BJ (cell line): ENCODE data around the gene NSFL1C. TPM values are rescaled to one million over a fixed set of nuclear protein-coding genes. Genes with fewer than 3 reads are reported as not detected.

Source experiments
- CTCF ChIA-PET: fragments of 350-600 bp; formaldehyde crosslinking; extraction: SDS; loops from one replicate; lab custom pipeline; 2021; ENCODE audit warnings: antibody characterized with exemption, inconsistent platforms; lab: Yijun Ruan, JAX
- POLR2A ChIA-PET: fragments of 300-600 bp; sonication (Branson Sonifier 250); formaldehyde crosslinking; extraction: SDS; loops from one replicate; lab custom pipeline; 2021; ENCODE audit warnings: antibody characterized with exemption; lab: Charles Lee
- DNase-seq: peaks from one replicate; pipeline ENCODE4 v3.0.0-alpha.2; 2011; ENCODE audit warnings: low read depth
- H3K27me3 ChIP-seq: 2 replicates; pipeline ENCODE4 v1.6.0; 2011; ENCODE audit warnings: low read length; ENCODE audit not compliant: control insufficient read depth, insufficient read depth
- H3K36me3 ChIP-seq: 2 replicates; pipeline ENCODE4 v1.5.1; 2011; ENCODE audit warnings: low read length; ENCODE audit not compliant: control insufficient read depth, insufficient read depth
- H3K4me3 ChIP-seq: 2 replicates; pipeline ENCODE4 v1.5.1; 2011; ENCODE audit warnings: low read depth, mild to moderate bottlenecking, control low read depth, low read length
- polyA plus RNA-seq: library from polyadenylated mRNA; depleted of rRNA; stranded (reverse); fragments of >200 nt; gene quantifications from 2 replicates; pipeline ENCODE4 v1.2.3, GENCODE V29; 2011
- TF ChIP-seq, protein P1 (sequence below): IDR thresholded peaks from 2 replicates; pipeline ENCODE4 v1.5.1; 2011; ENCODE audit warnings: low read depth, mild to moderate bottlenecking, control low read depth, inconsistent platforms, low read length, moderate library complexity; ENCODE audit not compliant: insufficient read depth

Gene NSFL1C
- polyA plus RNA-seq, 1 experiment: 27.7 TPM

- POLR2A ChIA-PET: no interaction called here
- CTCF ChIA-PET: no interaction called here
- H3K36me3 ChIP-seq: no peaks in the 10 kb centered on the region
- TF ChIP-seq, protein P1, sequence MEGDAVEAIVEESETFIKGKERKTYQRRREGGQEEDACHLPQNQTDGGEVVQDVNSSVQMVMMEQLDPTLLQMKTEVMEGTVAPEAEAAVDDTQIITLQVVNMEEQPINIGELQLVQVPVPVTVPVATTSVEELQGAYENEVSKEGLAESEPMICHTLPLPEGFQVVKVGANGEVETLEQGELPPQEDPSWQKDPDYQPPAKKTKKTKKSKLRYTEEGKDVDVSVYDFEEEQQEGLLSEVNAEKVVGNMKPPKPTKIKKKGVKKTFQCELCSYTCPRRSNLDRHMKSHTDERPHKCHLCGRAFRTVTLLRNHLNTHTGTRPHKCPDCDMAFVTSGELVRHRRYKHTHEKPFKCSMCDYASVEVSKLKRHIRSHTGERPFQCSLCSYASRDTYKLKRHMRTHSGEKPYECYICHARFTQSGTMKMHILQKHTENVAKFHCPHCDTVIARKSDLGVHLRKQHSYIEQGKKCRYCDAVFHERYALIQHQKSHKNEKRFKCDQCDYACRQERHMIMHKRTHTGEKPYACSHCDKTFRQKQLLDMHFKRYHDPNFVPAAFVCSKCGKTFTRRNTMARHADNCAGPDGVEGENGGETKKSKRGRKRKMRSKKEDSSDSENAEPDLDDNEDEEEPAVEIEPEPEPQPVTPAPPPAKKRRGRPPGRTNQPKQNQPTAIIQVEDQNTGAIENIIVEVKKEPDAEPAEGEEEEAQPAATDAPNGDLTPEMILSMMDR: no peak
- DNase-seq: no peak
- no peak overlapping the region for H3K4me3 ChIP-seq
- H3K27me3 ChIP-seq: no peaks in the 10 kb centered on the region
Observed at GRCh38 chr20:1418350-1418749, 48.3 kb downstream of the NSFL1C start.

- ChIA-PET CTCF (no interaction called here), POLR2A (no interaction called here)
Observed at GRCh38 chr20:1417790-1418189, 48.9 kb downstream of the NSFL1C start.

DNA sequence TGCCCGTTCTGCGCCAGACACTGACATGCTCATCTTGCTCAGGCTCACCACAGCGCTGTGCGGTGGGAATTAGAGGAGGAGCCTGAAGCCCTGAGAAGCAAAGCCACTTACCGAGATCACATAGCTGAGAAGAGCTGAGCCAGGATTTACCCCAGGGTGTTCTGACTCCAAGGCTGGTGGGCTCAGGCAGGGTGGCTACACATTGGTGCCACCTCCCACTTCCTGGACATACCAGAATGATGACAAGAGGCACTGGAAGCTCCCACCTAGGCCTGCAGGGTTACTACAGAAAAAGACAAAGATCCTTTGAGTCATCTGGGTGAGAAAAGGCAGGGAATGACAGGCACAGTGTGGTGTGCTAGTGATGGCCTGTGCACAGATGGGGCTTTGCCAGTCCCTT lies 49.4 kb downstream of the NSFL1C start:
- TF ChIP-seq, protein P1: no peak
- H3K36me3 ChIP-seq: no peaks in the 10 kb centered on the region
- no peaks in the 10 kb centered on the region for H3K27me3 ChIP-seq
- H3K4me3 ChIP-seq: no peak overlapping the region
- CTCF ChIA-PET: interaction anchor here (1.3 kb wide), 1 partner anchor 9 kb away, joined by 5 read pairs; no protein-coding TSS in a partner anchor
- DNase-seq: no peak
- POLR2A ChIA-PET: no interaction called here

More at GRCh38 chr20:1417790-1418189, 48.9 kb downstream of the NSFL1C start:
- Histone ChIP-seq H3K4me3 (no peak overlapping the region), H3K27me3 (no peaks in the 10 kb centered on the region), H3K36me3 (no peaks in the 10 kb centered on the region)
- TF ChIP-seq, protein P1: no peak
- no peak for DNase-seq

DNA sequence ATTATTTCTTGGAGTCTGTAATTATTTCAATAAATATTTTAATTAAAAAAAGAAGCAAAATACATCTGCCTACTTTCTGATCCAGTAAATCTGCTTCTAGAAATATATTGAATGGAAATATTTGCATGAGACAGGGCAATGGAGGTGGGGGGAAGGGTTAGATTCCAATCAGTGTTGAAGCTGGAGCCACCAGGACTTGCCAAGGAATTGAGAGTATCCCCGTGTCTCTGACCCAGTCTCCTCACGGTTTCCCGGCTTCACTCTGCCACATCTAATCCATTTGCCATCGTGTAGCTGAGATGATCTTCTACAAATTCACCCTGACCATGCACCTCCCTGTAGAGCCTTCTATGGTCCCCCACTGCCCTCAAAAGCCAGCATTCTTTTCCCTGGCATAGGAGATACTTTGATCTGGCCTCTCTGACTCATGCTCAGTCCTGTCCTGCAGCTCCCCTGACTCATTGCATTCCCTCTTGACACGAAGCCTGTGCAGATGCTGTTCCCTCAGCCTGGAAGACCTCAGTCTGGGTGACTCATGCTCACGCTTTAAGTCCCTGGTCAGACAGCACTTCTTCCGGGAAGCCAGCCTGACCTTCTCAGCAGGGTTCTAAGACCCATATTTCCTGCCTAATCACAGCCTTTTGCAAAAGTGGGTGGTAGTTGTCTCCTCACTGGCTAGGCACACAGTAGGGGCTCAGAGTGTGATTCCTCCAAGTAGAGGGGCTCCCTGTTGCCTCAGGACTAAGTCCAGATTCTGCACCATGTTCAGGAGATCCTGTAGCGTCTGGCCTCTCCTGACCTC lies 50.8 kb downstream of the NSFL1C start:
- no peaks in the 10 kb centered on the region for H3K27me3 ChIP-seq
- DNase-seq: peak; percentile 70
- TF ChIP-seq, protein P1: no peak
- ChIA-PET POLR2A (no interaction called here), CTCF (interaction anchor here (1.3 to 1.4 kb wide), 2 partner anchors 9 to 11 kb away, joined by 3 to 5 read pairs; no protein-coding TSS in a partner anchor)
- H3K36me3 ChIP-seq: no peaks in the 10 kb centered on the region
- no peak overlapping the region for H3K4me3 ChIP-seq

DNA sequence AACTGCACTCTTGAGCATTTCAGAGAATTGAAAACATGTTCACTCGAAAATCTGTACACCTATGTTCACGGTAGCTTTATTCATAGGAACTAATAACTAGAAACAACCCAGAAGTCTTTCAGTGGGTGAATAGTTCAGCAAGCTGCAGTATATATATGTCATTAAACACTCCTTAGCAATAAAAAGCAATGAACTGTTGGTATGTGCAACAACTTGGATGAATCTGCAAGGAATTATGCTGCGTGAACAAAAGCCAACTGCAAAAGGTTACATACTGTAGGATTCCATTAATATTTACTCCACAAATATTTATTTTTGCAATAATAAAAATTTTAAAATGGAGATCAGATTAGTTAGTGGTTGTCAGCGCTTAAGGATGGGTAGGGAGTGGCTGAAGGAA lies 51.7 kb downstream of the NSFL1C start:
- no peak for DNase-seq
- H3K4me3 ChIP-seq: no peak overlapping the region
- TF ChIP-seq, protein P1: no peak
- CTCF ChIA-PET: interaction anchor here (0.7 kb wide), 1 partner anchor 15 kb away, joined by 3 read pairs; no protein-coding TSS in a partner anchor
- no peaks in the 10 kb centered on the region for H3K36me3 ChIP-seq
- no peaks in the 10 kb centered on the region for H3K27me3 ChIP-seq
- POLR2A ChIA-PET: no interaction called here
